GM21786 (cell line): ENCODE results near the gene TRIM40.
"Not testable (repeated sequence)": the region's sequence is repeated elsewhere in the genome, so short reads cannot be mapped to it uniquely, and the experiment has no call there.

ENCODE experiments used
- ATAC-seq: cut with Tn5 transposase; IDR thresholded peaks from one replicate; pipeline ENCODE4 v1.9.1; 2021; ENCODE audit not compliant: unreplicated experiment

TRIM40 gene

GRCh38 chr6:30162265-30163089 lies 26.5 kb downstream of the TRIM40 start:
- ATAC-seq = no peak

GRCh38 chr6:30163090-30163917 lies 27.4 kb downstream of the TRIM40 start, which contains the start of gene TRIM15:
TSS of gene TRIM15 (plus strand) at chr6:30163546. CDS start at chr6:30163685, 139 bp downstream.
- ATAC-seq = no peak

- ATAC-seq = no peak
These were observed 28.1 kb downstream of the TRIM40 start for GRCh38 chr6:30163918-30164654.

GRCh38 chr6:30164714-30165113 lies 28.8 kb downstream of the TRIM40 start:
- no peak for ATAC-seq

- ATAC-seq = not testable (repeated sequence)
These were observed 29.3 kb downstream of the TRIM40 start for GRCh38 chr6:30165238-30165637.

GRCh38 chr6:30167101-30167500 lies 31.2 kb downstream of the TRIM40 start:
- ATAC-seq = no peak

GRCh38 chr6:30168741-30169140 lies 32.8 kb downstream of the TRIM40 start:
- no peak for ATAC-seq

- ATAC-seq = no peak
These were observed 34.0 kb downstream of the TRIM40 start for GRCh38 chr6:30169658-30170614.

GRCh38 chr6:30171677-30172471 lies 35.9 kb downstream of the TRIM40 start:
- ATAC-seq = no peak

GRCh38 chr6:30172681-30173080 lies 36.7 kb downstream of the TRIM40 start:
- no peak for ATAC-seq

GRCh38 chr6:30175765-30176164 lies 39.8 kb downstream of the TRIM40 start:
- ATAC-seq = no peak

GRCh38 chr6:30178837-30179236 lies 42.9 kb downstream of the TRIM40 start:
- no peak for ATAC-seq

- ATAC-seq = no peak
These were observed 44.2 kb downstream of the TRIM40 start for GRCh38 chr6:30180145-30180544.

- ATAC-seq = no peak
These were observed 48.6 kb downstream of the TRIM40 start for GRCh38 chr6:30184417-30185031.

GRCh38 chr6:30185846-30186484 lies 50.0 kb downstream of the TRIM40 start:
- ATAC-seq = no peak

- ATAC-seq = no peak
These were observed 52.6 kb downstream of the TRIM40 start for GRCh38 chr6:30188541-30188940.

- no peak for ATAC-seq
These were observed 56.1 kb downstream of the TRIM40 start for GRCh38 chr6:30192076-30192475.
